ENCODE results near the gene FLT3LG. TPM values are rescaled to one million over a fixed set of nuclear protein-coding genes. Genes with fewer than 3 reads are reported as not detected.

FLT3LG gene
- total RNA-seq, 1 donor from 2014 or later: 1.4 TPM

DNA sequence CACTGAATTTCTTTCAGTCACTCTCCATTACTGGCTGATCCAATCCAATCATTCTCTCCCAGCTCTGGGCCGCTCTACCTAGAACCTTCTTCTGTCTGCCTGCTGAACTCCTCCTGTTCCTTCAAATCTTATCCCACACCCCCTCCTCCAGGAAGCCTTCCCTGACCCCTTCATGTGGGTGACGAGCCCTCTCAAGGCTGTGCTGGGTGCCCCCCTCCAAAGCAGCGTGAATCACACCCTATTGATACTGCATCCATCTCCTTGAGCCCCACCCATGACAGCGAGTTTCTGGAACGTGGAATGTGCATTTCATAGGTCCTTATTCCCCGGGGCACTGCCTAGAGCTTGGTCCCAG, 25.6 kb upstream of the FLT3LG start:
- Mint-ChIP-seq H3K4me3 (ENCODE audit: unreplicated experiment) (peak overlapping the region; percentile 85), H3K36me3 (ENCODE audit: low read depth, unreplicated experiment) (peaks cover 31% of the 10 kb centered on the region), H3K4me1 (ENCODE audit: unreplicated experiment) (peaks cover 24% of the 10 kb centered on the region), H3K27me3 (ENCODE audit: unreplicated experiment) (peaks cover 23% of the 10 kb centered on the region), H3K9me3 (ENCODE audit: unreplicated experiment) (no peaks in the 10 kb centered on the region), H3K27ac (ENCODE audit: unreplicated experiment) (peak overlapping the region; percentile 3)
- TF ChIP-seq, protein P1, sequence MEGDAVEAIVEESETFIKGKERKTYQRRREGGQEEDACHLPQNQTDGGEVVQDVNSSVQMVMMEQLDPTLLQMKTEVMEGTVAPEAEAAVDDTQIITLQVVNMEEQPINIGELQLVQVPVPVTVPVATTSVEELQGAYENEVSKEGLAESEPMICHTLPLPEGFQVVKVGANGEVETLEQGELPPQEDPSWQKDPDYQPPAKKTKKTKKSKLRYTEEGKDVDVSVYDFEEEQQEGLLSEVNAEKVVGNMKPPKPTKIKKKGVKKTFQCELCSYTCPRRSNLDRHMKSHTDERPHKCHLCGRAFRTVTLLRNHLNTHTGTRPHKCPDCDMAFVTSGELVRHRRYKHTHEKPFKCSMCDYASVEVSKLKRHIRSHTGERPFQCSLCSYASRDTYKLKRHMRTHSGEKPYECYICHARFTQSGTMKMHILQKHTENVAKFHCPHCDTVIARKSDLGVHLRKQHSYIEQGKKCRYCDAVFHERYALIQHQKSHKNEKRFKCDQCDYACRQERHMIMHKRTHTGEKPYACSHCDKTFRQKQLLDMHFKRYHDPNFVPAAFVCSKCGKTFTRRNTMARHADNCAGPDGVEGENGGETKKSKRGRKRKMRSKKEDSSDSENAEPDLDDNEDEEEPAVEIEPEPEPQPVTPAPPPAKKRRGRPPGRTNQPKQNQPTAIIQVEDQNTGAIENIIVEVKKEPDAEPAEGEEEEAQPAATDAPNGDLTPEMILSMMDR (IDR thresholded peaks at IDR 0.05; ENCODE audit: unreplicated experiment): no peak
- DNase-seq (ENCODE audit: low spot score): no peak

DNA sequence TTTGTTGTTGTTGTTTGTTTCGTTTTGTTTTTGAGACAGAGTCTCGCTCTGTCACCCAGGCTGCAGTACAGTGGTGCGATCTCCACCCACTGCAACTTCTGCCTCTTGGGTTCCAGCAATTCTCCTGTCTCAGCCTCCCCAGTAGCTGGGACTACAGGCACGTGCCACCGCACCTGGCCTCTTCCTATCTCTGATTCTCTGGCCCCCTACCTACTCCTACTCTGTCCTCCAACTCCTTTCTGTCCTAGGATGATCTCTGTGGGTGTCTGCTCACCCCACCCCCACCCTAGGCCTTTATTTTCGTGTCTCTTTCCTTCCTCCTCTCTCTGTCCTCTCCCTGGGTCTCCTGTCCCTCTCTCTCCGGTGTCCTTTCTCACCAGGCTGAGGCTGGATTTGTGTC, 23.6 kb upstream of the FLT3LG start:
- H3K27ac Mint-ChIP-seq (ENCODE audit: unreplicated experiment): peak overlapping the region; percentile 78
- TF ChIP-seq, protein P1 (IDR thresholded peaks at IDR 0.05; ENCODE audit: unreplicated experiment): no peak
- H3K36me3 Mint-ChIP-seq (ENCODE audit: low read depth, unreplicated experiment): peaks cover 35% of the 10 kb centered on the region

DNA sequence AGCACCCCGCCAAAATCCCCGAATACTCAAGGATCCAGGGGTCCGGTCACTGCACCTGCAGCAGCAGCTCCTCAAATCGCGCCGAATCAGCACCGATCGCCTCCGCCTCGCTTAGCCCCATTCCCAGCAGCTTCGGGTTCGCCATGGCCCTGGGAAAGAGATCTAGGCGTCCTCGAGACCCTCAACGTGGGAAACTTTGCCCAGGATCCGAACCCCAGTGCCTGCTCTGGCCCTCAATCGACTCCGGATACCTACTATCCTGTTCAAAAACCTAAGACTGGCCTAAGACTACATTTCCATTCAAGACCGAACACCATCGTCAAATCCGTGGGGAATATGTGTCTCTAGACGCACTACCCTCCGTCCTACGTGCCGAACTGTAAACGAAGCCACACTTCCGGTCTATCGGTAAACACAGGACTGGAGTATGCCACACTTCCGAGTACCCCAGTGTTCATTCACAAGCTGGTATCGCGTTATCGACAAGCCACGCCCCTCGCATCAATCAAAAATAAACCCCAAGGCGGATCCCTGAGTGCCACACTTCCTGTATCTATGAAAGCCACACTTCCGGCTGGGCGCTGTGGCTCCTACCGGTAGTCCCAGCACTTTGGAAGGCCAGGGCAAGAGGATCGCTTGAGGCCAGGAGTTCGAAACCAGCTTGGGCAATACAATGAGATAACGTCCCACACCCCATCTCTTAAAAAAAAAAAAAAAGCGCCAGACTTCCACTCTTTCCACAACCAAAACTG, 22.4 kb upstream of the FLT3LG start, which contains the start of gene PIH1D1:
TSS of gene PIH1D1 (minus strand) at position 385 of the 752 bp plus-strand sequence. CDS start at position 145, 240 bp downstream.
- Mint-ChIP-seq H3K4me1 (ENCODE audit: unreplicated experiment) (peaks cover 31% of the 10 kb centered on the region), H3K4me3 (ENCODE audit: unreplicated experiment) (peak within 1 kb of the TSS; percentile 99), H3K9me3 (ENCODE audit: unreplicated experiment) (no peaks in the 10 kb centered on the region), H3K27me3 (ENCODE audit: unreplicated experiment) (peaks cover 31% of the 10 kb centered on the region), H3K36me3 (ENCODE audit: low read depth, unreplicated experiment) (peaks cover 29% of the 10 kb centered on the region), H3K27ac (ENCODE audit: unreplicated experiment) (peak within 1 kb of the TSS; percentile 100)
- DNase-seq (ENCODE audit: low spot score): peak; percentile 84
- TF ChIP-seq, protein P1 (IDR thresholded peaks at IDR 0.05; ENCODE audit: unreplicated experiment): no peak

More for the DNA sequence above, 23.6 kb upstream of the FLT3LG start:
- no peak for DNase-seq (ENCODE audit: low spot score)
- peaks cover 29% of the 10 kb centered on the region for H3K27me3 Mint-ChIP-seq (ENCODE audit: unreplicated experiment)
- H3K4me1 Mint-ChIP-seq (ENCODE audit: unreplicated experiment): peaks cover 31% of the 10 kb centered on the region
- peak overlapping the region; percentile 88 for H3K4me3 Mint-ChIP-seq (ENCODE audit: unreplicated experiment)
- H3K9me3 Mint-ChIP-seq (ENCODE audit: unreplicated experiment): no peaks in the 10 kb centered on the region

DNA sequence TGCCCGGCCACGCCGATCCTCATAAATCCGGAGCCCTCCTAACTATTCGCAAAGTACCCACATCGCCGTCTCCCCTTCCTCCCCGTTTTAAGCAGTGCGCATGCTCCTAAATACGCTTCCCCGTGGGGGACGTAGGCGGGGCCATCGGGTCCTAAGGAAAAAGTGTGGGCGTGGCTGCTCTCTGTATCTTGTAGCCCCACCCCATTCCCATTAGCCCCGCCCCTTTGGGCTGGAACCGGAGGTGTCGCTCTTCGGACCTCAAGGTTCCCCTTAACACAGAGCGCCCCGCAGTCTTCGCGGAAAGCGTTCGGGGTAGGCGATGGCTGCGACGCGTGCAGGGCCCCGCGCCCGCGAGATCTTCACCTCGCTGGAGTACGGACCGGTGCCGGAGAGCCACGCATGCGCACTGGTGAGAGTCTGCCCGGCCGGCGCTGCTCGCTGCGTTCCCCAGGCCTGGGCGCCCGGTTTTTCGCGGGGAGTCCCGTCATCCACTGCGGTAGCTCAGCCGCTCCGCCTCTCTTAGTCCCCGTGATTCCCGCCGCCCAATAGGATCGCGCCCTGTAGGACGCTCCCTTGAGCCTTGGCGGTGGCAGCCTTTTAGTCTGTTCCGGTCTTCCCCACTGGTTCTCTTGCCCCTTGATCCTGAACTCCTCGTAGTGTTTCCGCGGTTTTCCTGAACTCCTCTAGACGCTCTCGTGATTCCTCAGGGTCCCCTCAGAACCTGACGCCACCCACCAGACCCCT, 20.8 kb upstream of the FLT3LG start, which contains the start of gene ALDH16A1:
TSS of gene ALDH16A1 (plus strand) at position 213 of the 744 bp plus-strand sequence. CDS start at position 320, 107 bp downstream.
- peak within 1 kb of the TSS; percentile 100 for H3K27ac Mint-ChIP-seq (ENCODE audit: unreplicated experiment)
- no peaks in the 10 kb centered on the region for H3K9me3 Mint-ChIP-seq (ENCODE audit: unreplicated experiment)
- peak; percentile 98 for DNase-seq (ENCODE audit: low spot score)
- peaks cover 31% of the 10 kb centered on the region for H3K4me1 Mint-ChIP-seq (ENCODE audit: unreplicated experiment)
- H3K27me3 Mint-ChIP-seq (ENCODE audit: unreplicated experiment): peaks cover 32% of the 10 kb centered on the region
- TF ChIP-seq, protein P1 (IDR thresholded peaks at IDR 0.05; ENCODE audit: unreplicated experiment): no peak
- H3K4me3 Mint-ChIP-seq (ENCODE audit: unreplicated experiment): peak within 1 kb of the TSS; percentile 99
- H3K36me3 Mint-ChIP-seq (ENCODE audit: low read depth, unreplicated experiment): peaks cover 28% of the 10 kb centered on the region

Measured in endothelial cell (in vitro differentiated cells).